CD4-positive, alpha-beta T cell treated with Interleukin-4 for 1 hour (primary cell): ENCODE results near the gene TMEM128.
A peak's percentile ranks its signal among the peaks of the same experiment; 100 is the strongest.
"Not testable (repeated sequence)": the region's sequence is repeated elsewhere in the genome, so short reads cannot be mapped to it uniquely, and the experiment has no call there.

Experiments
- DNase-seq, 2 donors: peaks; one replicate each; pipeline ENCODE4 v3.0.0-alpha.2; 2020 to 2022

TMEM128 gene

GRCh38 chr4:4248029-4248884, at the start of gene TMEM128:
TSS of gene TMEM128 (minus strand) at chr4:4248223. CDS start at chr4:4248202, 21 bp downstream.
- DNase-seq: peak; percentile 94

DNA sequence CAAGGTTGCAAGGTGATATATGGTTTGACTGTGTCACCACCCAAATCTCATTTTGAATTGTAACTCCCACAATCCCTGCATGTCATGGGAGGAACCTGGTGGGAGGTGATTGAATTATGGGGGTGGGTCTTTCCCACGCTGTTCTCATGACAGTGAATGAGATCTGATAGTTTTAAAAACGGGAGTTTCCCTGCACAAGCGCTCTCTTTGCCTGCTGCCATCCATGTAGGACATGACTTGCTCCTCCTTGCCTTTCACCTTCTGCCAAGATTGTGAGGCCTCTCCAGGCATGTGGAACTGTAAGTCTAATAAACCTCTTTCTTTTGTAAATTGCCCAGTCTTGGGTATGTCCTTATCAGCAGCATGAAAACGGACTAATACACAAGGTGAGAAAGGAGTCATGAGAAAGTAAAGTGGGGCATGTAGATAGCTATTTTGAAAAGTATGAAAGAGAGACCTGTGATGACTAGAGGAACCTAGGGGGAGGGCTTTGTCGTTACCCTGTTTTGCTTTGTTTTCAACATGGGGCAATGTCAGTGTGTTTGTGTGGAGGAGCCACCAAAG, 48.3 kb upstream of the TMEM128 start:
- DNase-seq: no peak

DNA sequence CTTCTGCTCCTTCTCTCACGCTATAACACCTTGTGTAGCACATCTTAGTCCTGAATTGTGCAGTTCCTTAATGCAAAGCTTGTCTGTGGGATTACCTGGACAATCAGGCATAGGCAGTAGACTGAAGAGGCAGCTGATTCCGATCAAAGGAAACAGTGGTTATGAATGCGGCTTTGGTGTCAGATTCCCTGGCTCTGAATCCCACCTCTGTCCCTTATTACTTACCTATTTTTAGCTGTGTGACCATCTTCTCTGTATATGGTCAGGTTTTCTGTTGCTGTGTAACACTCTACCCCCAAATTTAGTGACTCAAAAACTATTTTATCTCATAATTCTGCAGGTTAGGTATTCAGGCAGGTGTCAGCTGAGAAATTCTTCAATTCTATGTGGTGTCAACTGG, 45.3 kb upstream of the TMEM128 start:
- DNase-seq: no peak

DNA sequence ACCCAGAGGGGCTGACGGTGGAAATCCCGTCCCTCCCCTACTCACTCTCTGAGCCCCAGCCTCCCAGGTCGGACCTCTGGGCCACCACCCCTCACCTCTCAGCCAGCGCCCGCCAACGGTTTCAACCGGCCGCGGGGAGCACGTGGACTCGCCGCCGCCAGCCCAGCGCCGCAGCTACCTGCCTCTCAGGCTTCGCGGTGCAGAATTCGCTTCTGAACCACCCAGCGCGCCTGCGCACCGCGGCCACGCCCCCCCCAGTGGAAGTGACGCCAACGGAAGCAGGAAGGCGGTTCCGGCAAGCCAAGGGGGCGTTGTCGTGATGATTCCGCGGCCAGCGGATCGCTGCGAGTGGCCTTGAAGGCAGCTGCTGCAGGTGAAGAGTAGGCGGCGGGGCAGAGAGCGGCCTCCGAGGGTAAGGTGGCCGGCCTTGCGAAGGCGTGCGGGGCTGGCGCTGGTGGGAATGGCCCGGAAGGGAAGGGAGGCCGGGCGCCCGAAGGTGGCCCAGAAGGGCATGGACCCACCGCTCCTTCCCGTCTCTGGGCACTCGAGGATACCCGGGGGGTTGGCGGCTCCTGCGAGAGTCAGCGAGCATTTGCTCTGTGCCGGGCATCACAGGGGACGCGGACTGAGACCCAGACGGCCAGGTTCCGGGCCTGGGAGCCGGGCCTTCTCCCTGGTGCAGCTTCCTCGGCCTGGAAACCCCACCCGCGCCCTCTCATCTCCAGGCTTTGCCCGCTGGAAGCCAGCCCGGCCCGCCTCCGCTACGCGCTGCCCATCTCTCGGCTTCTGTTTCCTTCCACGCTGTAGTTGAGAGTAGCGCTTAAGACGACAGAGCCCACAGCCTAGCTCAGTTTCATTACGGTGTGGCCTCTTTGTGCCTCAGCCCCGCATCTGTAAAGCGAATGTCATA, 42.2 kb upstream of the TMEM128 start, which contains the start of the genes LYAR and ZBTB49:
Gene LYAR, minus strand, starts transcription at position 214 of the 910 bp plus-strand sequence. CDS start 6,412 bp downstream, outside the sequence.
Gene ZBTB49, plus strand, starts transcription at position 311 of the 910 bp plus-strand sequence. CDS start 9,695 bp downstream, outside the sequence.
- peak; percentile 95 to 97 for DNase-seq

DNA sequence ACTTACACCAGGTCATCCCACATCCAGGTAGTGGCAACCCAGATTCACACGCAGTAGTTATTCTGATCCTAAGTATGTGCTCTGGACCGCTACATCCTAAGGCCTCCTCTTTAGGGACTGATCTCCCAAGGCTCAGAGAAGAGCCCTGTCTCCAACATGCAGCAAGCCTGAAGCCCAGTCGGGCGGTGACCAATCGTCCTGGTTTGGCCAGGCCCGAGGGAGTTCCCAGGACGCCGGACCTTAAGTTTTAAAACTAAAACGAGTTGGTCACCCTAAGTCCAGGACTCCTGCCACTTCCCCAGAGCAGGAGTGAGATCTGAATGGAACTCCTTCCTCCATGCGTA, 41.5 kb upstream of the TMEM128 start:
- peak in 1 of 2 donors; percentile 5 for DNase-seq

GRCh38 chr4:4289055-4289454, 41.0 kb upstream of the TMEM128 start:
- DNase-seq: no peak

DNA sequence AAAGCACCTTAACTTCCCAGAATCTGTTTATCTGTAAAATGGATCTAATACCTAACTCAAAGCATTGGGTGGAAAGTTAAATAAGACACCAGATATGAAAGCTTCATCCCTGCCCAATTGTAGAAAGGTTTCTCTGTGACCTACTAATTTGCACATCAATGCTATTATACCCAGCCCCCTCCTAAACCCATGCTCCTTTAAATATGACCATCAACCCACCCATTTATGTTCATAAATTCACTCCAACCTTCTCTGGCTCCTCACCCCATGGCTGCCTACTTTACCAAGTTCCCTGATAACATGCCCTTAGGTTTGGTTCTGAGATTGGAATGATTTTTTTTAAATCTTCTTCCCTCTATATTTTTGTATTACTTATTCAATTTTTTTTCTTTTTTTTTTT, 40.1 kb upstream of the TMEM128 start:
- DNase-seq: no peak

DNA sequence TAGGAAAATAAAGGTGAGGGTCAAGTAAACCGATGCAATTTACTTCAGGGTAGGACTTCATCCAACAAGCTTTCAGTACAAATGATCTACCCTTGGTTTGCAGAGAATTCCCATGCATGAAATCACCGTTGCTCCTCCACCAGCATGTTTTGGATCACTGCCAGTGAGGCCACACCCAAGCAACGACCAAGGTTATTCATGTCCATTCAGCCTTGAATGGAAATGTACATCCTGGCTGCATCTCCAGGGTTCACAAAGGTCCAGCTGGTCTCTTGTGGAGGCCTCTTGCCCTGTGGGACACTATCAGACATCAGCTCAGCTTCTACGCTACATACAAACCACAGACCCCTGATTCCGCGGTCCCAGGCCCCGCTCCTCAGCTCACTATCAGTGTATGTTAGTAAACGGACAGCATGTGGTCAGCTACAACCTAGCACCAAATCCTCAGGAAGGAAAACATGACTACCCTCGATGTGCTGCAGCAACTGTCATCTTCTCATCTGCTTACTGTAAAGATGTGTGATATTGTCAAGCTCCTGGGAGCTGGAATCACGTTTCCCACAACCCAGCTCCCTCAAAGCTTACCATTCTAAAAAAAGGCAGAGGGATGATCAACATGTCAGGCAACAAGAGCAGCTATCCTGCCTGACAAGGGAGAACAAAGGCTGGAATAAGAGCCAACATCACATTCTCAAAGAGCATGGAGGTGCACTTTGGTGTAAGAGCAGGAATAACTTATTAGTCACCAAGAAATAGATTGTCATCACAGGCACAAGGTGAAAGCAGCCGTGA, 37.0 kb upstream of the TMEM128 start:
- DNase-seq: no peak

GRCh38 chr4:4281787-4282186, 33.8 kb upstream of the TMEM128 start:
- DNase-seq: no peak

- DNase-seq: no peak
Observed at GRCh38 chr4:4277531-4277930, 29.5 kb upstream of the TMEM128 start.

DNA sequence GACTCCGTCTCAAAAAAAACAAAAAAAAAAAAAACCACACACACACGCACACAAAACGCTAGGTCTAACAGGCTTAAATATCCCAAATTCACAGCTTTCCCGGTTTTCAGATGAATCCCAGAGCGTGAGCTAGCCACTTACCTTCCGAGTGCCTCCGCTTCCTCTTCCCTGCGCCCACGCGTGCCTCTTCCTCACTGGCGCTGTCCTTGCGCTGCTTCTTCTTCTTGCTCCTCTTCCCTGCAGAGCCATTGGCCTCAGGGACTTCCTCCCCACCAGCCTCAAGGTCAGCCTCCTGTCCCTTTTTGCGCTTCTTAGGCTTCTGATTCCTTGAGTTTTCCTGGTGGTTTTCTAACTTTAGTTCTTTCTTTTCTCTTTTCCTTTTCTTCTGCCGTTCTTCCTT, 26.2 kb upstream of the TMEM128 start:
- DNase-seq: no peak

GRCh38 chr4:4271912-4272311, 23.9 kb upstream of the TMEM128 start:
- no peak for DNase-seq

- peak in 1 of 2 donors; percentile 35 for DNase-seq
Observed at GRCh38 chr4:4270529-4270928, 22.5 kb upstream of the TMEM128 start.

- peak; percentile 73 to 75 for DNase-seq
Observed at GRCh38 chr4:4269856-4270255, 21.8 kb upstream of the TMEM128 start.

GRCh38 chr4:4269331-4269731, 21.3 kb upstream of the TMEM128 start:
- peak; percentile 51 to 75 for DNase-seq

- DNase-seq: no peak
Observed at GRCh38 chr4:4268776-4269175, 20.8 kb upstream of the TMEM128 start.

- peak in 1 of 2 donors; percentile 26 for DNase-seq
Observed at GRCh38 chr4:4267981-4268380, 20.0 kb upstream of the TMEM128 start.

- peak; percentile 29 to 83 for DNase-seq
Observed at GRCh38 chr4:4260185-4260751, 12.2 kb upstream of the TMEM128 start.

DNA sequence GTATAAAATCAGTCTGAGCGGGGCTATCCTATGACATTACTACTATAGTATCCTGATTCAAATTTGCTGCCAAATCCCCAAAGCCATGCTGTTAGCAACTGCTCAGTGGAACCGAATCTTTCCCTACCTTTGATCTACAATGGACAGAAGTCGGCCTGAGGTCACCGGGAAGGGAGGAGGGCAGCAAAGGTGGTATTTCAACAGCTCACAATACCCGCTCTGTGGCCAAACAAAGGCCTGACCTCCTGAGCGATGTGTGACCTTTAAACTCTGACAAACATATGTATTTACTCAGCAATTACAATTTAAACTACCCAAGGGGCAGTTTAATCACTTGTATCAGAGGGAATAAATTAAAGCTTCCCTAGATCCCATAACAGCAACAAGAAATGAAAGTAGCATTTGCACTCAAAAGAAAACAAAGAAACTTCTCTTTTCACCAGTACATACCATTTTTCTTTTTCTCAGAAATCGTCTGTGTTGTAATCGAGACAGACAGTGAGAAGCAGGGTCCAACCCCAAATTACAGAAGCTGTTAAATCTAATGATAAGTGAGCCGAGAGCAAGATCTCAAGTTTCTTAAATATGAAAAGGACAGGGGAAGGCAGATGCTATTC, 11.6 kb upstream of the TMEM128 start:
- DNase-seq: no peak

- not testable (repeated sequence) for DNase-seq
Observed at GRCh38 chr4:4257705-4258104, 9.7 kb upstream of the TMEM128 start.

DNA sequence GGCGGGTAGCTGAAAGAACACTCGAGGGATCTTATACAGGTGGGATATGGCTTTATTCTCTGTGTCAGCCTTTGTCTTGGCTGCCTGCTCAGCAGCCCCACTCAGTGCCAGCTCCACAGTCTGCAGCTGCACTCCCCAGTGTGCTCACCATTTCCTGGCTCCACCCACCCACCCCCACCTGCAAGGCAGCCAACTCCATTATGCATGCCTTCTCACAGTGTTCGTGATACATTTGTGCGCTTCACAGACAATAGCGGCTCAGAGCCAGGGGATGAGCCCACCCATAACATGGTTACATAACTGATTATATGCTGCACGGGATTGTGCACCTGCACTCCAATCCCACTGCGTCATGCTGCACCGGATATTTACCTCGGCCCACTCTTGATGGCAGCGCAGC, 8.8 kb upstream of the TMEM128 start:
- no peak for DNase-seq
